Natural killer cell (primary cell): ENCODE data around the gene HDAC4. TPM values are rescaled to one million over a fixed set of nuclear protein-coding genes. Genes with fewer than 3 reads are reported as not detected.

Experiments
- ATAC-seq, 3 donors: fragments of 150-1000 bp in 2 of 3; fragments of 200-7000 bp in 1 of 3; cut with Tn5 transposase; 1 replicate in 1 of 3; 2 replicates in 2 of 3; pipeline ENCODE4 v1.10.0; 2021; ENCODE audit warnings: mild to moderate bottlenecking in 2 of 3, moderate library complexity in 2 of 3
- DNase-seq, 2 donors: peaks; one replicate each; pipeline versions ENCODE4 v3.0.0 to v3.0.0-alpha.2; 2013 to 2021; ENCODE audit warnings: mixed read lengths in 1 of 2
- H3K27ac ChIP-seq: one replicate; pipeline ENCODE4 v1.5.1; 2013; ENCODE audit warnings: mild to moderate bottlenecking, low read length
- H3K27me3 ChIP-seq: one replicate; pipeline ENCODE4 v1.6.1; 2013; ENCODE audit warnings: low read length; ENCODE audit not compliant: control insufficient read depth, insufficient read depth
- H3K36me3 ChIP-seq: one replicate; pipeline ENCODE4 v1.6.1; 2013; ENCODE audit warnings: low read length; ENCODE audit not compliant: control insufficient read depth, insufficient read depth
- H3K4me1 ChIP-seq: one replicate; pipeline ENCODE4 v1.6.1; 2013; ENCODE audit warnings: low read length; ENCODE audit not compliant: control insufficient read depth, insufficient read depth
- H3K4me3 ChIP-seq: one replicate; pipeline ENCODE4 v1.5.1; 2013; ENCODE audit warnings: low read length
- H3K9me3 ChIP-seq: one replicate; pipeline ENCODE4 v1.6.1; 2013; ENCODE audit warnings: low read length; ENCODE audit not compliant: control insufficient read depth, insufficient read depth
- H3K27ac Mint-ChIP-seq, 2 donors: one replicate each; pipeline ENCODE4 v1.8.0; 2022; ENCODE audit warnings: mild to moderate bottlenecking in 2 of 2, mixed read lengths in 2 of 2, moderate library complexity in 1 of 2
- H3K27me3 Mint-ChIP-seq, 2 donors: one replicate each; pipeline ENCODE4 v1.8.0; 2022; ENCODE audit warnings: low read depth in 2 of 2, mixed read lengths in 2 of 2
- H3K36me3 Mint-ChIP-seq: one replicate; pipeline ENCODE4 v1.8.0; 2022; ENCODE audit warnings: mixed read lengths
- H3K4me1 Mint-ChIP-seq, 2 donors: one replicate each; pipeline ENCODE4 v1.8.0; 2022; ENCODE audit warnings: mixed read lengths in 2 of 2
- H3K4me3 Mint-ChIP-seq: one replicate; pipeline ENCODE4 v1.8.0; 2022; ENCODE audit warnings: mild to moderate bottlenecking, moderate library complexity, mixed read lengths
- H3K9me3 Mint-ChIP-seq, 2 donors: one replicate each; pipeline ENCODE4 v1.8.0; 2022; ENCODE audit warnings: mixed read lengths in 2 of 2
- WGBS: methylation state at CpG from one replicate; pipeline ENCODE4 v1.1.7; 2013; ENCODE audit warnings: missing lambda C conversion rate; ENCODE audit not compliant: insufficient coverage; 5-methylcytosine and 5-hydroxymethylcytosine counted together
- intact Hi-C: fragments of 100-400 bp; cut with micrococcal nuclease; formaldehyde crosslinking; loops from one replicate; pipeline ENCODE4 v1.14.2; 2022
- total RNA-seq, 4 donors: library from RNA; stranded (reverse); fragments of 120-200 nt in 1 of 4; gene quantifications; one replicate each; pipeline versions ENCODE4 v1.2.3 to v1.2.4, GENCODE V29; 2013 to 2022
- TF ChIP-seq, protein P1 (sequence below): fragments of 200-600 bp; IDR thresholded peaks from one replicate; pipeline ENCODE4 v1.8.0; 2022; ENCODE audit warnings: antibody characterized with exemption

The HDAC4 gene
- total RNA-seq, 3 donors from 2014 or later (not counting 1 experiment from before 2014, with no cell fraction given) = 74.9 to 105 (median 100) TPM

DNA sequence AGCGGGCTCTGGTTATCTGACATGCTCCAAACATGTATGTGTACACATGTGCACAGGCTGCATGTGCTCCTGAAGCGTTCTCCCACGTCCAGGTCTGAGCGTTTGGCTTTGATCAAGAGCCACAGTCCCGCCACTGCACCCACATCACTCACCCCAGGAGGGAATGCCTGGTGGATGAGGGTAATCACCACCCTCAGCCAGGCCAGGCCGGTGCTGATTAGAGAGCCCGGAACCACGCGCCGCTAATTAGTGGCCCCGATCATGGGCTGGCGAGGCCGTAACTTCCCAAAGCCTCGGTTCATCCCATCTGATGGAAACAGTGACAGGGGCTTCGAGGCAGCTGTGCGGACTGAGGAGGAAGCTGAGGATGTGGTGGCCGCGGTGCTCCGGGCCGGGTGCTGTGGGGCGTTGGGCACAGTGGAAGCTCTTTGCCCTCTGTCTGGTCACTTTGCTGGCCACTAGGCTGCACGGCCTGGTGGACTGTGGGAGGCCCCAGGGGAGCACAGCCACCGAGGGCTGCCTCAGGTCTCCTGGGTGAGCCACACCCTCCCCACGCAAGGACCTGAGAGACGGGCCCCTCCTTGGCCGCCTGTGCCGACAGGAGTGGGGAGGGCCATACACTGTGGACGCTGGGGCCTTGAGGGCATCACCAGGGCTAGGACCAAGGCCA is 333.5 kb downstream of the HDAC4 start:
- TF ChIP-seq, protein P1, sequence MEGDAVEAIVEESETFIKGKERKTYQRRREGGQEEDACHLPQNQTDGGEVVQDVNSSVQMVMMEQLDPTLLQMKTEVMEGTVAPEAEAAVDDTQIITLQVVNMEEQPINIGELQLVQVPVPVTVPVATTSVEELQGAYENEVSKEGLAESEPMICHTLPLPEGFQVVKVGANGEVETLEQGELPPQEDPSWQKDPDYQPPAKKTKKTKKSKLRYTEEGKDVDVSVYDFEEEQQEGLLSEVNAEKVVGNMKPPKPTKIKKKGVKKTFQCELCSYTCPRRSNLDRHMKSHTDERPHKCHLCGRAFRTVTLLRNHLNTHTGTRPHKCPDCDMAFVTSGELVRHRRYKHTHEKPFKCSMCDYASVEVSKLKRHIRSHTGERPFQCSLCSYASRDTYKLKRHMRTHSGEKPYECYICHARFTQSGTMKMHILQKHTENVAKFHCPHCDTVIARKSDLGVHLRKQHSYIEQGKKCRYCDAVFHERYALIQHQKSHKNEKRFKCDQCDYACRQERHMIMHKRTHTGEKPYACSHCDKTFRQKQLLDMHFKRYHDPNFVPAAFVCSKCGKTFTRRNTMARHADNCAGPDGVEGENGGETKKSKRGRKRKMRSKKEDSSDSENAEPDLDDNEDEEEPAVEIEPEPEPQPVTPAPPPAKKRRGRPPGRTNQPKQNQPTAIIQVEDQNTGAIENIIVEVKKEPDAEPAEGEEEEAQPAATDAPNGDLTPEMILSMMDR = no peak
- Histone ChIP-seq H3K9me3 (no peaks in the 10 kb centered on the region), H3K36me3 (peaks cover 60% of the 10 kb centered on the region), H3K27me3 (no peaks in the 10 kb centered on the region), H3K27ac (no peak overlapping the region), H3K4me1 (no peaks in the 10 kb centered on the region), H3K4me3 (no peak overlapping the region)
- intact Hi-C loops = no loop called here
- WGBS = 96% methylated on average over 28 of the region's 28 CpGs
- H3K4me3 Mint-ChIP-seq = no peak overlapping the region
- no peaks in the 10 kb centered on the region for H3K27me3 Mint-ChIP-seq
- H3K27ac Mint-ChIP-seq = no peak overlapping the region
- no peaks in the 10 kb centered on the region for H3K36me3 Mint-ChIP-seq
- H3K9me3 Mint-ChIP-seq = no peaks in the 10 kb centered on the region
- ATAC-seq (no peak), DNase-seq (no peak)
- no peaks in the 10 kb centered on the region for H3K4me1 Mint-ChIP-seq

DNA sequence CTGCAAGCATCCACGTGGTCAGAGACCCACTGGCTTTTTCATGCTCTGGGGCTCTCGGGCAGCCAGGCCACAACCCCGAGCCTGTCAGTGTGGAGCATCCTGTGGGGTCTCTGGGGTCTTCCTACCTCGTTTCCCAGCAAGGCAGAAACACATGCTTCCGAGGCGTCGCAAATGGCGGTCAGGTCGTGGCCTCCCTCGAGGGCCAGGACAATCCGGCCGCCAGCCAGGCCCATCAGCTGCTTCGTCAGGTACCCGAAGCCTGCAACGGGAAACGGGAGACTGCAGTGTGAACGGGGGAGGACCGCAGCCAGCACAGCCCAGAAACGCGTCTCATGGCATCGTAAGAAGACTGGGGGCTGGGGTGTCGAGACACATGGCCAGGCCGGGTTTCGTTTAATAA is 334.2 kb downstream of the HDAC4 start:
- H3K9me3 Mint-ChIP-seq = no peaks in the 10 kb centered on the region
- Histone ChIP-seq H3K4me1 (no peaks in the 10 kb centered on the region), H3K4me3 (no peak overlapping the region), H3K9me3 (no peaks in the 10 kb centered on the region), H3K36me3 (peaks cover 55% of the 10 kb centered on the region), H3K27ac (no peak overlapping the region), H3K27me3 (no peaks in the 10 kb centered on the region)
- ATAC-seq = no peak
- no peaks in the 10 kb centered on the region for H3K4me1 Mint-ChIP-seq
- no peaks in the 10 kb centered on the region for H3K27me3 Mint-ChIP-seq
- no peak overlapping the region for H3K4me3 Mint-ChIP-seq
- WGBS = 95% methylated on average over 24 of the region's 24 CpGs
- TF ChIP-seq, protein P1 = no peak
- no peak overlapping the region for H3K27ac Mint-ChIP-seq
- intact Hi-C loops = no loop called here
- H3K36me3 Mint-ChIP-seq = no peaks in the 10 kb centered on the region
- DNase-seq = no peak

DNA sequence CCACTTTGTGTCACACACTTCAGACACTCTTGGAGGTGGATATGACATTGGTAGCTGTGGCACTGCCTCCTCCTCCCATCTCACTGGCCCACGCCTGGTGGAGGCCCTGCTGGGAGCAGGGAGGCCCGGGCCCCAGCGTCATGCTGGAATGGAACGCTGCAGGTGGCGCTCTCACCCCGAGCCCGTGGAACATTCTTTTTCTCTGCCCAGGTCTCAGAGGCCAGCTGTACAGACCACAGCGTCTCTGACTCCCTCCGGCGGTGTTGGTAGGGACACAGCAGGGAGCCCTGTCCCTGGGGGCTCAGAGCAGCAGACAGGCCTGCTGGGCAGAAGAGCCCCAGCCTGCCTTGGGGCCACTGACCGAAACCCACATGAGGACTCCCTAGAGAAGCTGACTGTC is 334.9 kb downstream of the HDAC4 start:
- Mint-ChIP-seq H3K27me3 (no peaks in the 10 kb centered on the region), H3K36me3 (no peaks in the 10 kb centered on the region), H3K4me3 (no peak overlapping the region), H3K27ac (no peak overlapping the region), H3K9me3 (no peaks in the 10 kb centered on the region), H3K4me1 (peaks cover 0 to 4% of the 10 kb centered on the region in 2 donors)
- Histone ChIP-seq H3K36me3 (peaks cover 57% of the 10 kb centered on the region), H3K4me3 (no peak overlapping the region), H3K9me3 (no peaks in the 10 kb centered on the region), H3K27me3 (no peaks in the 10 kb centered on the region), H3K27ac (no peak overlapping the region), H3K4me1 (no peaks in the 10 kb centered on the region)
- TF ChIP-seq, protein P1 = no peak
- ATAC-seq (no peak), DNase-seq (no peak)
- intact Hi-C loops = no loop called here
- 95% methylated on average over 11 of the region's 11 CpGs for WGBS

DNA sequence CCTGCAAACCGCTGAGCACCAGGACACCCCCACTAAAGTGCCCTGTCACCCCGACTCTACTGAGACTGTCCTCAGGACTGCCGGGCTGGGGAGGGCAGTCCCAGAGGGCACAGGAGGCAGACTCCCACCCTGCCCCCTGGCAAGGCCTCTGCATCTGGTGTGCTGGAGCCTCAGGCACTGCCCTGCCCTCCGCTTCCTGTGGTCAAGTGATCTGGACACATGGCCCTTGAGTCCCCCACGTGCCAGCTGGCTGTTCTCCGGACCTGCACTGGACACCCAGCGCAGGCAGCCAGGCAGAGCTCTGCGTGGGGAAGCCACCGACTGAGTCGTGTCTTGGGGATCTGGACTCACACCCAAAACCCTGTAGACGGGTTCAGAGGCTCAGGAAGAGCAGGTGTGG is 335.3 kb downstream of the HDAC4 start:
- H3K9me3 ChIP-seq = no peaks in the 10 kb centered on the region
- no peaks in the 10 kb centered on the region for H3K27me3 ChIP-seq
- H3K4me3 ChIP-seq = no peak overlapping the region
- WGBS = 96% methylated on average over 11 of the region's 11 CpGs
- peaks cover 59% of the 10 kb centered on the region for H3K36me3 ChIP-seq
- DNase-seq = no peak
- no peak for ATAC-seq
- Mint-ChIP-seq H3K27me3 (no peaks in the 10 kb centered on the region), H3K36me3 (no peaks in the 10 kb centered on the region), H3K9me3 (no peaks in the 10 kb centered on the region), H3K27ac (no peak overlapping the region), H3K4me1 (peaks cover 0 to 8% of the 10 kb centered on the region in 2 donors), H3K4me3 (no peak overlapping the region)
- intact Hi-C loops = no loop called here
- H3K27ac ChIP-seq = no peak overlapping the region
- no peaks in the 10 kb centered on the region for H3K4me1 ChIP-seq
- TF ChIP-seq, protein P1 = no peak
